Measurements from ENCODE around the gene XG. TPM values are rescaled to one million over a fixed set of nuclear protein-coding genes. Genes with fewer than 3 reads are reported as not detected.

XG gene
- total and polyA plus RNA-seq, 2 of the 8 experiments (the other 6 are each of a cell fraction or from before 2014, with no cell fraction given) = 0.33 to 0.78 TPM

DNA sequence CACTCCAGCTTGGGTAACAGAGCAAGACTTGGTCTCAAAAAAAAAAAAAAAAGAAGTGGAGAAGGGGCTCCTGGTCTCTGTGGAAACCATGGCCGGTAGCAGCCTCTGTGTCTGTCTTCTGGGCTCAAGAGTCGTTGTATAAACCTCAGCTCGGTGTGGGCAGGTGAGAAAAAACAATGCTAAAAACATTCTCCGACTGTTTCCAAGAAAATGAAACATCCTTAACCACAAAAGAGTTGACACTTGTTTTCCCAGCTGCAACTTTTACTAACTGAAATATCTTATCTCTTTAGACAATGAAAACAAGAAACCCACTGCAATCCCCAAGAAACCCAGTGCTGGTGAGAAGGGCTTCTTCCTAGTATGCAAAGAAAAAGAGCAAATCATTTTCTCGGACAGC lies 34.5 kb upstream of the XG start:
- H3K27ac ChIP-seq (ENCODE audit: low read depth, low read length) = no peak overlapping the region
- POLR2A ChIA-PET (ENCODE audit: partially characterized antibody) = no interaction called here
- H3K9ac ChIP-seq (replicated peaks in 1 of 4; ENCODE audit: extremely low read depth in 1 of 4, low read depth in 3 of 4, low read length in 3 of 4) = no peak overlapping the region
- no peaks in the 10 kb centered on the region for H3K4me1 ChIP-seq (replicated peaks in 1 of 4; ENCODE audit: control insufficient read depth in 3 of 4, insufficient read depth in 4 of 4, low read length in 3 of 4)
- H2BK15ac ChIP-seq (ENCODE audit: low read length) = no peak overlapping the region
- H3K79me2 ChIP-seq (ENCODE audit: control insufficient read depth in 1 of 2, insufficient read depth in 2 of 2, low read length in 2 of 2) = no peaks in the 10 kb centered on the region
- H2BK12ac ChIP-seq (ENCODE audit: low read depth, low read length) = no peak overlapping the region
- H3K23ac ChIP-seq (ENCODE audit: insufficient read length) = no peak overlapping the region
- H2AFZ ChIP-seq (ENCODE audit: low read length) = no peak overlapping the region
- H2BK5ac ChIP-seq (ENCODE audit: low read depth, low read length) = no peak overlapping the region
- no peak overlapping the region for H2BK20ac ChIP-seq (ENCODE audit: low read length)
- peaks cover 0 to 4% of the 10 kb centered on the region in 2 experiments for H4K20me1 ChIP-seq (replicated peaks in 1 of 2; ENCODE audit: control insufficient read depth in 1 of 2, insufficient read depth in 2 of 2, low read length in 2 of 2)
- H3K23me2 ChIP-seq (ENCODE audit: low read depth, low read length) = peaks cover 5% of the 10 kb centered on the region; the same call in 1 of the 2 replicates
- H4K5ac ChIP-seq (ENCODE audit: insufficient read length, low read depth, low read length) = no peak overlapping the region
- CTCF ChIA-PET (ENCODE audit: partially characterized antibody) = no interaction called here
- WGBS, 2 experiments (ENCODE audit: extremely low coverage in 1 of 2, insufficient coverage in 1 of 2, insufficient read length in 1 of 2, insufficient replicate concordance in 2 of 2, low coverage in 1 of 2, low lambda C conversion rate in 2 of 2, missing lambda C conversion rate in 1 of 2) = 95% methylated on average over 5 of the region's 5 CpGs; no CpG with 5 or more reads in 1 of the 2 experiments
- H3K36me3 ChIP-seq (ENCODE audit: control insufficient read depth in 2 of 4, insufficient read depth in 4 of 4, low read length in 3 of 4) = peaks cover 0 to 6% (median 2%) of the 10 kb centered on the region in 4 experiments; a peak in 4 of 8 replicates
- H2AK5ac ChIP-seq (ENCODE audit: low read depth, low read length) = no peak overlapping the region
- no peak overlapping the region for H3K56ac ChIP-seq (replicated peaks; ENCODE audit: insufficient read length, low read depth, low read length)
- TF ChIP-seq EZH2 (IDR thresholded peaks at IDR 0.05; ENCODE audit: low read depth, low read length, severe bottlenecking) (no peak), CBX5 (IDR thresholded peaks at IDR 0.05; ENCODE audit: low read depth, low read length) (no peak), GTF2F1 (IDR thresholded peaks at IDR 0.05; ENCODE audit: borderline replicate concordance, low read depth, low read length) (no peak), RFX5 (IDR thresholded peaks at IDR 0.05; ENCODE audit: borderline replicate concordance, low read depth, low read length) (no peak)
- no peak overlapping the region for H3K4me3 ChIP-seq (ENCODE audit: extremely low read depth in 1 of 4, insufficient read depth in 2 of 4, low read depth in 3 of 4, low read length in 4 of 4)
- no peak overlapping the region for H2BK120ac ChIP-seq (replicated peaks; ENCODE audit: low read depth, low read length)
- H4K91ac ChIP-seq (replicated peaks; ENCODE audit: insufficient read length, low read length) = no peak overlapping the region
- no peak for FAIRE-seq
- no peak overlapping the region for H3K14ac ChIP-seq (ENCODE audit: insufficient read length)
- no peaks in the 10 kb centered on the region for H3K9me3 ChIP-seq (ENCODE audit: insufficient read depth in 2 of 2, low read depth in 1 of 2, low read length in 1 of 2)
- DNase-seq (ENCODE audit: low read depth in 1 of 2, low spot score in 2 of 2) = no peak
- no peak overlapping the region for H3K18ac ChIP-seq (ENCODE audit: extremely low read depth, low read length)
- no peak overlapping the region for H3K4me2 ChIP-seq (ENCODE audit: insufficient read depth in 1 of 2, low read depth in 2 of 2, low read length in 2 of 2)
- H4K8ac ChIP-seq (ENCODE audit: extremely low read depth, insufficient read depth, low read length) = no peak overlapping the region
- H3K79me1 ChIP-seq (ENCODE audit: low read depth, low read length) = peaks cover 2% of the 10 kb centered on the region; the same call in 1 of the 2 replicates
- H3K4ac ChIP-seq (replicated peaks; ENCODE audit: insufficient read length, low read depth, low read length) = no peak overlapping the region
- H3K27me3 ChIP-seq (replicated peaks in 1 of 4; ENCODE audit: control insufficient read depth in 3 of 4, extremely low read depth in 1 of 4, insufficient read depth in 3 of 4, low read length in 3 of 4) = no peaks in the 10 kb centered on the region
